A549 treated with CpdA at 1 μM for 4 hours (cell line): Measurements from ENCODE around the gene LCE3C. TPM values are rescaled to one million over a fixed set of nuclear protein-coding genes. Genes with fewer than 3 reads are reported as not detected.

ENCODE experiments used
- total RNA-seq: library from RNA; stranded (reverse); fragments of 200-300 nt; extraction: Qiagen RNA extraction; gene quantifications from 5 replicates; pipeline ENCODE4 v1.2.3, GENCODE V29; 2022; ENCODE audit warnings: low read depth

Gene LCE3C, protein sequence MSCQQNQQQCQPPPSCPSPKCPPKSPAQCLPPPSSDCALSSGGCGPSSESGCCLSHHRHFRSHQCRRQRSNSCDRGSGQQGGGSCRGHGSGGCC
- total RNA-seq = not detected in 5 replicates

DNA sequence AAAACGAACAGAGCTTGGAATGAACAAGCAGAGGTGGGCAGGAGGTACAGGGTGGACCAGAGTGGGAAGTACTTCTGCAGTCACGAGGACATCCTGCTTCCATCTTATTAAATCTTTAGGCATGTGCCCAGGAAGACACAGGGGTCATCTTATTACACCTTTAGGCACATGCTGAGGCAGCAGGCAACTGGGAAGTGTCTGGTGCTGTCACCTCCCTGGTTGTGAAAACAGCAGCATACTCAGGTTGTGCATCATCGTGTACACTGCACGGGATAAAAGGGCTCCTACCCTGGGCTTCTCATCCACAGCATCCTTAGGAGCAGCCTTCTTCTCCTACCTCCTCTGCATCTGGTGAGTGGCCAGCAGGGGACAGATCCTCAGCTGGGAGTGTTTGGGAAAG is at the start of gene LCE3C:
Gene LCE3C (plus strand): TSS at position 301 of the 400 bp plus-strand sequence. CDS start 498 bp downstream, outside the sequence.

DNA sequence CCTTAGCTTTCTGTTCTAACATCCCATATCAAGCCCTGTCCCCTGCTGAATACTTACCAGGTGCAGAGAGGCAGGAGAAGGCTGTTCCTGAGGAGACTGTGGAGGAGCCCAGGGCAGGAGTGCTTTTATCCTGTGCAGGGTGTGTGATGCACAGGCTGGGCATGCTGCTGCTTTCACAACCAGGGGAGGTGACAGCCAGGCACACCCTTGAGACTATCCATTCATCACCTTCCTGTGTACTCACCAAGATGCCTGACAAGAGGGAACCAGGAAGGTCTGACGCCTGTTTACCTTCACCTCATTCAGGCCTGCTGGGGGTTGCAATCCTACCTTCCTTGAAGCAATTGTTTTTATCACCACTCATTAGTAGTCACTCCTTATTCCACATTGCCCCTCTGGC is 33.4 kb upstream of the LCE3C start, which contains the start of gene LCE3E:
Gene LCE3E (minus strand): TSS at position 100 of the 400 bp plus-strand sequence. CDS start 572 bp downstream, outside the sequence.

DNA sequence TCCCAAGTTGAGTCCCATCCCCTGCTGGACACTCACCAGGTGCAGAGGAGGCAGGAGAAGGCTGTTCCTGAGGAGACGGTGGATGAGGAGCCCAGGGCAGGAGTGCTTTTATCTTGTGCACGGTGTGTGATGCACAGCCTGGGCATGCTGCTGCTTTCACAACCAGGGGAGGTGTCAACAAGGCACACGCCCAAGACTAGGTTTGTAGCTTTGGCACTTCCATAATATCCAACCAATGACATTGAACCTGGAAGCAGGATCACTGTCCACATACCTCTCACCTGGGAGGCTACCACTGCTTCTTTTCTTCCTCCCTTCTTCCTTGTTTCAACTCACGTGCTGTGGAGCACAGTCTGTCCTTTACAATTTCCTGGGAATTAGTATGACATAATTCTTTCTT is 19.6 kb upstream of the LCE3C start, which contains the start of gene LCE3D:
Gene LCE3D (minus strand): TSS at position 84 of the 400 bp plus-strand sequence. CDS start 580 bp downstream, outside the sequence.

DNA sequence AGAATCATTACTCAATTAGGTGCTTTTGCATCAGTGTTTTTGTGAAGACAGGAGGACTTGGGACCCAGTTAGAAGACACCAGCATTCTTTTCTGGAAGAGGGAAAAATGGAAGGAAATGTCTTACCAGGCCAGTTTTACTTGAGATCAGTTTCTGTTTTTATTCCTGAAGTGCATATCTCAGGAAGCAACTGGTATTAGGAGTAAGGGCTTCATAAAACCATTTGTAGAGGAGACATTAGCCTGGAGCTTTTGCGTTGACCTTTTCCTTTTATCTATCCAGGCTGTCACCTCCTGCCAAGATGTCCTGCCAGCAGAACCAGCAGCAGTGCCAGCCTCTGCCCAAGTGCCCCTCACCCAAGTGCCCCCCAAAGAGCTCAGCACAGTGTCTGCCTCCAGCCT is 13.5 kb downstream of the LCE3C start, which contains the start of gene LCE3B:
Gene LCE3B (plus strand): TSS at position 301 of the 400 bp plus-strand sequence. CDS start 0 bp downstream, at position 301.

DNA sequence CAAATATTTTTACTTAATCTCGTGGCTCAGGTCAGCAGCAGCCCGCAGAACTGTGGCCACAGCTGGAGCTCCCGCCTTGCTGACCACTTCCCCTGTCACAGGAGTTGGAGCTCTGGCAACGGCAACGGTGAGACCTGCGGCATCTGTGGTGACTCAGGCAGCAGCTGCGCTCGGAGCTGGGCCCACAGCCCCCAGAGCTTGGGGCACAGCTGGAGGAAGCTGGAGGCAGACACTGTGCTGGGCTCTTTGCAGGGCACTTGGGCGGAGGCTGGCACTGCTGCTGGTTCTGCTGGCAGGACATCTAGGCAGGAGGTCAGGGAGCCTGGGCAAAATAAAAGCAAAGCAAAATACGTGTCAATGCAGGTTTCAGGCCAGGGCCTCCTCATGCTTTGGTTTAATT is 22.8 kb downstream of the LCE3C start, which contains the start of gene LCE3A:
Gene LCE3A (minus strand): TSS at position 301 of the 400 bp plus-strand sequence. CDS start 0 bp downstream, at position 301.

Other genes starting within 250 kb of the LCE3C start
- gene FLG2, start 240.2 kb upstream of the LCE3C start, total RNA-seq = not detected in 5 replicates
- gene CRNN, start 186.0 kb upstream of the LCE3C start, total RNA-seq = not detected in 5 replicates
- gene LCE5A, start 89.4 kb upstream of the LCE3C start, total RNA-seq = 0.18 TPM in 1 of 5 replicates, not detected in the others
- gene CRCT1, start 85.8 kb upstream of the LCE3C start, total RNA-seq = 0.24 to 0.57 TPM (median 0.48 TPM) in 3 of 5 replicates, not detected in the others
- not detected in 5 replicates for gene LCE3E, start 33.5 kb upstream of the LCE3C start, total RNA-seq
- 0.34 to 0.80 TPM (median 0.59 TPM) in 5 replicates for gene LCE3D, start 19.7 kb upstream of the LCE3C start, total RNA-seq
- not detected in 5 replicates for gene LCE3B, start 13.6 kb downstream of the LCE3C start, total RNA-seq
- not detected in 5 replicates for gene LCE3A, start 22.9 kb downstream of the LCE3C start, total RNA-seq
- gene LCE2D, start 63.1 kb downstream of the LCE3C start, total RNA-seq = not detected in 5 replicates
- gene LCE2C, start 75.0 kb downstream of the LCE3C start, total RNA-seq = not detected in 5 replicates
- not detected in 5 replicates for gene LCE2B, start 85.9 kb downstream of the LCE3C start, total RNA-seq
- gene LCE2A, start 98.1 kb downstream of the LCE3C start, total RNA-seq = not detected in 5 replicates
- not detected in 5 replicates for gene LCE4A, start 107.9 kb downstream of the LCE3C start, total RNA-seq
- not detected in 5 replicates for gene KPRP, start 157.8 kb downstream of the LCE3C start, total RNA-seq
- not detected in 5 replicates for gene LCE1F, start 174.9 kb downstream of the LCE3C start, total RNA-seq
- gene LCE1E, start 186.0 kb downstream of the LCE3C start, total RNA-seq = not detected in 5 replicates
- not detected in 5 replicates for gene LCE1D, start 196.5 kb downstream of the LCE3C start, total RNA-seq
- not detected in 5 replicates for gene LCE1C, start 206.4 kb downstream of the LCE3C start, total RNA-seq
- gene LCE1B, start 211.7 kb downstream of the LCE3C start, total RNA-seq = not detected in 5 replicates
- not detected in 5 replicates for gene LCE1A, start 227.2 kb downstream of the LCE3C start, total RNA-seq
- not detected in 5 replicates for gene LCE6A, start 242.6 kb downstream of the LCE3C start, total RNA-seq